Activated T-cell treated with anti-CD3 and anti-CD28 coated beads for 48 hours (primary cell): Measurements from ENCODE around the gene TUBB8B.
A peak's percentile ranks its signal among the peaks of the same experiment; 100 is the strongest.
"Not testable (repeated sequence)": the region's sequence is repeated elsewhere in the genome, so short reads cannot be mapped to it uniquely, and the experiment has no call there.

ENCODE experiments used
- DNase-seq: peaks from one replicate; pipeline ENCODE4 v3.0.0-alpha.2; 2020; ENCODE audit warnings: low read depth

The TUBB8B gene

DNA sequence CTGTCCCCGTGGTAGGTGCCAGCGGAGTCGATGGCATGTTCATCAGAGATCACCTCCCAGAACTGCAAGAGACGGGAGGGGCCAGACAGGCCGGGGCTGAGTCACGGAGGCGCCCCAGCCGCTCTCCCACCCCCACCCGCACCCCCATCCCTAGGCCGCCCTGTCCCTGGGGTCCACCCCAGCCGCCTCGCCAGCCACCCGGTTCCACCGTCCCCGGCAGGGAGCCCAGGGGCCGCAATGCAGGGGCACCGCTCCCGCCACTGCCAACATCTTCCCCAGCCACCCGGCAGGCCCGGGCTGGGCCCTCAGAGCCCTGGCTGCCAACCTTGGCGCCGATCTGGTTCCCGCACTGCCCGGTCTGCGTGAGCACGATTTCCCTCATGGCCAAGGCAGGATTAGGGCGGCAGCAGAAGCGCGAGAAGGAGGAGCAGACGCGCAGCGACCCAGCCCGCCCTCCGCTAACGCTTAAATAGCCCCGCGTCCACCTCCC, at the start of gene TUBB8B:
Gene TUBB8B (minus strand): TSS at position 440 of the 490 bp plus-strand sequence. CDS start 58 bp downstream, at position 382.
- DNase-seq, result not testable (repeated sequence)

DNA sequence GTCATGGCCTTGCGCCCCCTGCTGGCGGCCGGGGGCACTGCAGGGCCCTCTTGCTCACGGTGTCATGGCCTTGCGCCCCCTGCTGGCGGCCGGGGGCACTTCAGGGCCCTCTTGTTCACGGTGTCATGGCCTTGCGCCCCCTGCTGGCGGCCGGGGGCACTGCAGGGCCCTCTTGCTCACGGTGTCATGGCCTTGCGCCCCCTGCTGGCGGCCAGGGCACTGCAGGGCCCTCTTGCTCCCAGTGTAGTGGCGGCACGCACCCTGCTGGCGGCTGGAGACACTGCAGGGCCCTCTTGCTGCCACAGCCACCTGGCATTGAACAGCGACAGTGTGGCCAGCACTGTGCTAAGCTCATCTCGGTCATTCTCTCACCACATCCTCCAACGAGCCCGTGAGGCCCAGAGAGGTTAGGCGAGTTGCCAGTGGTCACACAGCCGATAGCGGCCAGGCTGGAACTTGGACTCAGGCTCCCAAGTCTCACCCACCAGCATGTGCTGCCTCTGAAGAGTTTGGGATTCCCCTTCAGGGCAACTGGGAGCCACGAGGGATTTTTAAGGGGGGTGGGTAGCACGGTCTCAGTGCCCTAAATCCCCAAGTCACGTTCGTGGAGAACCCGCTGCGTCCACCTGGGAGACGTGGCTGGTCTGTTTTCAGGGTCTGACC, 48.0 kb upstream of the TUBB8B start:
- DNase-seq, result peak; percentile 61

DNA sequence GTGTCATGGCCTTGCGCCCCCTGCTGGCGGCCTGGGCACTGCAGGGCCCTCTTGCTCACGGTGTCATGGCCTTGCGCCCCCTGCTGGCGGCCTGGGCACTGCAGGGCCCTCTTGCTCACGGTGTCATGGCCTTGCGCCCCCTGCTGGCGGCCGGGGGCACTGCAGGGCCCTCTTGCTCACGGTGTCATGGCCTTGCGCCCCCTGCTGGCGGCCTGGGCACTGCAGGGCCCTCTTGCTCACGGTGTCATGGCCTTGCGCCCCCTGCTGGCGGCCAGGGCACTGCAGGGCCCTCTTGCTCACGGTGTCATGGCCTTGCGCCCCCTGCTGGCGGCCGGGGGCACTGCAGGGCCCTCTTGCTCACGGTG, 47.3 kb upstream of the TUBB8B start:
- DNase-seq, result not testable (repeated sequence)

DNA sequence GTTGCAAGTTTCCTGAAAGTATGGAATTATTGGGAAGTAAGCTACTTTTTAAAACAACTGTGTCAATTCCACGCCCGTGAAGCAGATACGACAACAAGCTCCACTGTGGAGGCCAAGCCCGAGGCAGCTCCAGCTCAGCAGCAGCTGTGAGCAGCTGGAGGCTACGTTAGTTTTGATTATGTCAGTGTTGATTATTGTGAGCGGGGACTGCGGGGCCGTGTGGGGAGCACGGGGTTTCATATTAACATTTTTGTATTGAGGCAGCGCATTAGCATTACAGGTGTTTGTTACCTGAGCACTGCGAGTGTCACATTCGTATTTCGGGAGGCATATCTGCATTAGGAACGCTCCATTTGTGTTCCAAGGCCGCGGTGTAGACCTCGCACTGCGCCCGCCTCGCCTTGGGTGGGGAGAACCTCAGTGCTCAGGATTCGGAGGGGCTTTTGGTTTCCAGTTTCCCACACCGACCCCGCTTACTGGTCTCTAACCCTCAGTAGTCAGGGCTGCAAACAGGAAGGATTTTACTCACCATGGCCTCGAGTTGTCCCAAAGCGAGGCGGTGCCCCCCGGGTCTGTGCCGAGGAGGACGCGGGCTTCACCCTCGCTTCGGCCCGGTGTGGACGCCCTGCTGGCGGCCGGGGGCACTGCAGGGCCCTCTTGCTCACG, 46.8 kb upstream of the TUBB8B start:
- DNase-seq, result not testable (repeated sequence)

DNA sequence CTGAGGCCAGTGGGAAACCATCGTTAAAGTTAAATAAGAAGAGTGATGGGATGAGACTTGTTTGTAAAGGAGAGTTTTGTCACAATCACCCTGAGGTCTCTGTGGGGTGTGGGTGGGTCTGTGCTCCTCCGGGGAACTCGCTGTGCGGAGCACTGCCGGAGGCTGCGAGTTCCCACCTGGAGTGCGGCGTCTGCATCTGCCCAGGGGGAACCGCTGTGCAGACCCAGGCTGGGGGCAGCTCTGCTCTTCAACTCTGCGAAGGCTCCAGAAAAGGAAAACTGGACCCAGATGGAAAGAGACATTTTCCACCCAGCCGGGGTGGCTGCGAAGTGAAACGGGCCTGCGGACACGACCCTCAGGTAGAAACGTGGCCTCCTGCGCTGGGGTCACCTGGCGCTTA, 46.2 kb upstream of the TUBB8B start:
- not testable (repeated sequence) for DNase-seq

DNA sequence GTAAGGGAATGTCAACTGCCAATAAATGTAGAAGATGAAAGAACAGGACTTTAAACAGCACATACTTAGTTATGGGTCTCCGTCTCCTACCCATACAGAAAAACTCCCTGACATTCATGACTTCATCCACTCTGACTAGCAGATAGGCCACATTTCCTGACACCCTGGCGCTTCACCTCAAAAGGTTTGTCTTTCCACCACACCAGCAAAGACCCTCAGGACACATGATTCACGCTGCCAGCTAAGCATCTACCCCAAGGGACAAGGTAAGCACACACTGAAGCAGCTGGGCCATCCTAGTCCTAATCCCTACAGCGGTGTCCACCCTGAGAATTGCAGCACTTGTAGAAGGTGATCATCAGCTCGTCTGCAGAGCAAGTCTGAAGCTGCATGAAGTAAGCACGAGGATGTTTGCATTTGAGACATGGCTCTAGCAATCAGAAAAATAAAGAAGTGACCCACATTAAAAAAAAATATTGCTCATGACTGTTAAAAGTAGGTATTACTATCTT, 44.5 kb upstream of the TUBB8B start:
- not testable (repeated sequence) for DNase-seq

DNA sequence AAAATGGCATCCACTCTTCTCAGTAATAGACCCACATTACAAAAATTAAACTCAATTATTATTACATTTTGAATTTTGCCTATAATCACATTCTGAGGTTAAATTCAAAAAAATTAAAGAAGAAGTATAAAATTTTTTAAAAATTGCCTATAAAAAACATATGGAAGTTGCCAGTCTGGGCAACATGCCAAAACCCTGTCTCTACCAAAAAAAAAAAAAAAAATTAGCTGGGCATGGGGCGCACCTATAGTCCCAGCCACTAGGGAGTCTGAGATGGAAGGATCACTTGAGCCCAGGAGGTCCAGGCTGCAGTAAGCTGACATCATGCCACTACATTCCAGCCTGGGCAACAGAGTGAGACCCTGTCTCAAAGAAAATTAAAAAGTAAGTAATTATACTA, 42.1 kb upstream of the TUBB8B start:
- DNase-seq, result not testable (repeated sequence)

DNA sequence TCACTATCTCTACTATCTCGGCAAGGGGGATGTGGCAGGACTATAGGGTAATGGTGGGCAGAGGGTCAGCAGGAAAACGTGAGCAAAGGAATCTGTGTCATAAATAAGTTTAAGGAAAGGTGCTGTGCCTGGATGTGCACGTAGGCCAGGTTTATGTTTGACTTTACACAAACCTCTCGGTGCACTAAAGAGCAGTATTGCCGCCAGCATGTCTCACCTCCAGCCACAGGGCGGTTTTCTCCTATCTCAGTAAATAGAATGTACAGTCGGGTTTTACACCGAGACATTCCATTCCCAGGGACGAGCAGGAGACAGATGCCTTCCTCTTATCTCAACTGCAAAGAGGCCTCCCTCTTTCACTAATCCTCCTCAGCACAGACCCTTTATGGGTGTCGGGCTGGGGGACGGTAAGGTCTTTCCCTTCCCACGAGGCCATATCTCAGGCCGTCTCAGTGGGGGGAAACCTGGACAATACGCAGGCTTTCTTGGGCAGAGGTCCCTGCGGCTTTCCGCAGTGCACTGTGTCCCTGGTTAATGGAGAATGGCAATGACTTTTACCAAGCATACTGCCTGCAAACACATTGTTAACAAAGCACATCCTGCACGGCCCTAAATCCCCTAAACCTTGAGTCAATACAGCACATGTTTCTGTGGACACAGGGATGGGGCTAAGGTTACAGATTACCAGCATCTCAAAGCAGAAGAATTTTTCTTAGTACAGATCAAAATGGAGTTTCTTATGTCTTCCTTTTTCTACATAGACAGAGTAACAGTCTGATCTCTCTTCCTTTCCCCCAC, 41.2 kb upstream of the TUBB8B start:
- not testable (repeated sequence) for DNase-seq

DNA sequence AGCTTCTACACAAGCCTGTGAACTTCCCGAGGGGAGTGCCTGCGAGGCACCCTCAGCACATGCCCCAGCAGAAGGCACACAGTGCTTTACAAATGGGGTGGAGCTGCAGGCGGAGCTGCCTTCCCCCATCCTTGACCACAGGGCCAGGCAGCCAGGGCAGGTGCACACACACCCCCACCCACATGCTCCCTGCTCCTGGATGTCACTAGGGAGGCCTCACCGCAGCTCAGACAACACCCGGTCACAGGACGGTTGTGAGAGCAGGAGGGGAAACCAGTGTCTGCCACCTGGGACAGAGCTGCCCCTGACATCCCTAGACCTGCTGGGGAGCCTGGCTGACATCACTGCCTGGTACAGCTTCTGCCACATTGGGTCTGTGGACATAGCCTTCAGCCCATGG, 39.7 kb upstream of the TUBB8B start:
- not testable (repeated sequence) for DNase-seq

DNA sequence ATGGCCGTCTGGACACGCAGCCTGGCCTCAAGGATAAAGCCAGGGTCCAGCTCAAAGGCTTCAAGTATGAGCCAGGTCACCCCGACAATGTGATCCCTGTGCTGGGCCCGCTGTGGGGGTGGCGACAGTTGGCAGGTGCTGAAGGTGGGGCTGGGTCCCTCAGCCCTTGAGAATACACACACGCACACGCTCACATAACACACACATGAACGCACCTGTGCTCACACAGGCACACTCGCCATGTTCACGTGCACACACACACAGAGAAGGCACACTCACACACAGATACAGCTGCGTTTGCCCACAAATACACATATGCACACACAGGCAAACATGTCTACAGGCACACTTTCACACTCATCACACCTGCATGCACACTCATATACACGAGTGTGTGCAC, 35.4 kb upstream of the TUBB8B start:
- not testable (repeated sequence) for DNase-seq

DNA sequence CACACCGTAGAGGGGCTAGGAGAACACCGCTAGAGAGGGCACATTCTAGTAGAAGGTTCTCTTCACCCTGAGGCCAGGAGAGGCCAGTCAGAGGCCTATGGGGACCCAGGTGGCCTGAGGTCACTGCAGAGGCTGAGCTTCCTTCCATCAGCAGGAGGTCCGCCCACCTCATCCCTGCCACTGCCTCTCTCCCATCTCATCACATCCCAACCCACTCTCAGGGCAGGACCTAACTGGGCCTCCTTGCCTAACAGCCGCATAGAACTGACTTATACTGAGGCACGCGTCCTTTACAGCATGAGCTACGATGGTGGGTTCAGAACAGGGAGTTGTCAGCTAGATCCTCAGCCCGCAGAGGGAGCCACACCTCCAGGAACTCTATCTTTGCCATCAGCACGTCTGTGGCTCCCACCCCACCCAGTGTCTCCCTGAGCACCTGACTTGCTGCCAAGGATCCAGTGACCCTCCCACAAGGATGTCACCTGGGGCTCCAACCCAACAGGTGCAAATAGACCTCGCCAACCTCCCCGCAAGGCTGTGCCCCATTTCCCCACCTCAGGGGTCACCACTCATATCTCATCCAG, 33.3 kb upstream of the TUBB8B start:
- DNase-seq, result not testable (repeated sequence)

DNA sequence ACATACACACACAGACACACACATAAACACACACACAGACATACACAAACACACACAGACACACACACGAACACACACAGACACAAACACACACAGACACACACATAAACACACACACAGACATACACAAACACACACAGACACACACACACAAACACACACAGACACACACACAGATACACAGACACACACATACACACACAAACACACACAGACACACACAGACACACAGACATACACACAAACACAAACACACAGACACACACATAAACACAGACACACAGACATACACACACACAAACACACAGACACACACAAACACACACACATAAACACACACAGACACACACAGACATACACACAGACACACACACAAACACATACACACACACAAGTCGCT, 31.5 kb upstream of the TUBB8B start:
- DNase-seq, result not testable (repeated sequence)

DNA sequence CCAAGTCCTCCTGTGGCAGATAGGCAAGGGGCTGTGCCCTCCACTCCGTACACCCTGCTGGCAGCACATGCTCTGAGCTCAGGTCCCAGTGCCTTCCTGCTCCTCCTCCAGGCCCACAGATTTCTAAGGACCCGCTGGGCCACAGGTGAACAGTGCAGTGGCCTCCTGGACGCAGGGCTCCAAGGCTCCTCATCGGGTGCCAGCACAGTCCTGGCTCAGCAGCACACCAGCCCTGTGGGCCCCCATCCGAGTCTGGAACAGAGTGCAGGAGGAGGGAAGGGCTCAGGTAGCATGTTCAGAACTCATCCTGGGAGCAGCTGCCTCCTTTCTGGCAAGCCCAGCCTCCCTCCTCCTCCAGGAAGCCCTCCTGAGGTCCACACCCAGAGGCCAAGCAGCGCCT, 30.8 kb upstream of the TUBB8B start:
- DNase-seq, result not testable (repeated sequence)

DNA sequence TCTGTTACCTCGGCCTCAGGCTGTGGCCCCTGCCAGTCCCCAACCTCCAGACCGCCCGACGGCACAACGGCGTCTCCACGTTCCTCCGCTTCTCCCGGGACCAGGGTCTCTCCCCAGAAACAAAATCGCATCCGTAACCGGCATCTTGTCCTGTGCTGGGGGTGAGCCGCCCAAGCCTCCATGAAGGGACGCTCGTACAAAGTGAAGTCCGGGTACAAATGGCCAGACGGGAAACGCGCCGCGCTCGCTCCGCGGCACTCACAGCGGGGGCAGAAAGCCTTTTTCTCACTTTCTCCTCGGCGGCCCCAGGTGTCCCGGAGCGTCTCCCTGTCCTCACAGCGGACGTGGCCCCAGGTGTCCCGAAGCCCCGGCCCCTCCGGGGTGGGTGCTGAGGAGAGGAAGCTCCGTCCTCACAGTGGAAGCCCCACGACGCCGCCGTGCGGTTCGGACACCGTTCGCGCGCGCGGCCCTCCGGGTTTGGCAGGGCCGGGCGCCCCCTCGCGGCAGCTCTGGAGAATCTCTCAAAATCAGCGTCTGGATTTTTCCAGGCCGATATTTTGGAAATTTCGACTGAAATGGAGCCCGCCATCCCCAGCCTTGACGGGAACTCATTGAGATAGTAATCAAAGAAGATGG, 26.2 kb upstream of the TUBB8B start:
- not testable (repeated sequence) for DNase-seq

DNA sequence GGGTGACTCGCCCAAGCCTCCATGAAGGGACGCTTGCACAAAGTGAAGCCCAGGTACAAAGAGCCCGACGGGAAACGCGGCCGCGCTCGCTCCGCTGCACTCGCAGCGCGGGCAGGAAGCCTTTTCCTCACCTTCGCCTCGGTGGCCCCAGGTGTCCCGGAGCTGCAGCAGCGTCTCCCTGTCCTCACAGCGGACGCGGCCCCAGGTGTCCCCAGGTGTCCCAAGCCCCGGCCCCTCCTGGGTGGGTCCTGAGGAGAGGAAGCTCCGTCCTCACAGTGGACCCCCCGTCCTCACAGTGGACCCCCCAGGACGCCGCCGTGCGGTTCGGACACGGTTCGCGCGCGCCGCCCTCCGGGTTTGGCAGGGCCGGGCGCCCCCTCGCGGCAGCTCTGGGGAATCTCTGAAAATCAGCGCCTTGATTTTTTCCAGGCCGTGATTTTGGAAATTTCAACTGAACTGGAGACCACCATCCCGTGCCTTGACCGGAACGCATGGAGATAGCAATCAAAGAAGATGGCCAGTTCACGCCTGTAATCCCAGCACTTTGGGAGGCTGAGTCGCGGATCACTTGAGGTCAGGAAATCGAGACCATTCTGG, 23.9 kb upstream of the TUBB8B start:
- DNase-seq, result not testable (repeated sequence)

DNA sequence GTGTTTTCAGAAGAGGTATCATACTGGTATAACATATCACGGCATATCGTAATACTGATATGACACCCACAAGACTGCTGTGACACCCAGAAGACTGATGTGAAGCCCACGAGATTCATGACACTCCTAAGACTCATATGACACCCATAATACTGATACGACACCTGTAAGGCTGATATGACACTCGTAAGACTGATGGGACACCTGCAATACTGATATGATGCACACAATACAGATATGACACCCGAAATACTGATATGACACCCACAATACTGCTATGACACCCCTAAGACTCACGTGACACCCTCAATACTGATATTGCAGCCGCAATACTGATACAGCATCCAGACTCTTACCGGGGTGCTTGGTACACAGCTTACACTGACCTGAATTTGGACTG, 18.3 kb upstream of the TUBB8B start:
- not testable (repeated sequence) for DNase-seq

DNA sequence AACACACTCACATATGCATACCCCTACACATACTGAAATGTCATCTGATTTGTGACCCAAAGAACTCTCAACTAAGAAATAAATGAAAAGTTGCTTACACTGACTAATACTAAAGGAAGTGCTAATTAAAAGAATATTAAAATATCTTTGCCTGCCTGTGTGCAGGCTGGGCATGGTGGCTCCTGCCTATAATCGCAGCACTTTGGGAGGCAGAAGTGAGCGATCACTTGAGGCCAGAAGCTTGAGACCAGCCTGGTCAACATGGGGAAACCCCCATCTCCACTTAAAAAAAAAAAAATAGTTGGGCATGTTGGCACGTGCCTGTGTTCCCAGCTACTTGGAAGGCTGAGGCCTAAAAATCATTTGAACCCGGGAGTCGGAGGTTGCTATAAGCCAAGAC, 14.9 kb upstream of the TUBB8B start:
- DNase-seq, result not testable (repeated sequence)

DNA sequence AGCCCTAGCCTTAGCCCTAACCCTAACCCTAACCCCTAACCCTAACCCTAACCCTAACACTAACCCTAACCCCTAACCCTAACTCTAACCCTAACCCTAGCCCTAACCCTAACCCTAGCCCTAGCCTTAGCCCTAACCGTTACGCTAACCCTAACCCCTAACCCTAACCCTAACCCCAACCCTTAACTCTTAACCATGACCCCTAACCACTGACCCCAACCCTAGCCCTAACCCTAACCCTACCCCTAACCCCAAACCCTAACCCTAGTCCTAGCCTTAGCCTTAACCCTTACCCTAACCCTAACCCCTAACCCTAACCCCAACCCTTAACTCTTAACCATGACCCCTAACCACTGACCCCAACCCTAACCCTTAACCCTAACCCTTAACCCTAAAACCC, 14.2 kb upstream of the TUBB8B start:
- not testable (repeated sequence) for DNase-seq

DNA sequence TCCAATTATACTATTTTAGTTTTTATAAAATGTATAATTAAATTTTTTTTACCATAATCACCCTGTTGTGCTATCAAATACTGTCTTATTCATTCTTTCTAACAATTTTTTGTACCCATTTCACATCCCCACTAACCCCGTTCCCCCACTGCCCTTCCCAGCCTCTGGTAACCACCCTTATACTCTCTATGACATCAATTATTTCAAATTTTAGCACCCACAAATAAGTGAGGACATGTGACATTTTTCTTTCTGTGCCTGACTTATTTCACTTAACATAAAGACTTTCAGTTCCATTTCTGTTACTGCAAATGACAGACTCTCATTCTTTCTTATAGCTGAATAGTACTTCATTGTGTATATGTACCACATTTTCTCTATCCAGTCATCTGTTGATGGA, 5.0 kb upstream of the TUBB8B start:
- not testable (repeated sequence) for DNase-seq

DNA sequence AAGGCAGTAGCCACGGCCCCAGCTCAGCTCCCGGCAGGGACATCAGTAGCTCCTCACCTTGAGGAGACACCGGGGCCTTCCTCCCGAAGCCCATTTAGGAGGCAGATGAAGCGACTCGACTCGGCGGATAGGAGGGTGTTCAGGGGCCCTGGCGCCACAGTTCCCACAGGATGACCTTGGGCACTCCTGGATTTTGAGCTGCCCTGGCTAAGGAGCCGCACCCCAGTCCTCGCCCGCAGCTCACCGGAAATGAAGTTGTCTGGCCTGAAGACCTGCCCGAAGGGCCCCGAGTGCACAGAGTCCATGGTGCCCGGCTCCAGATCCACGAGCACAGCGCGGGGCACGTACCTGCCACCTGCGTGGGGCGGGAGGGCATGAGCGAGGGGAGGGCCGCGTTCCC, 719 bp downstream of the TUBB8B start:
- not testable (repeated sequence) for DNase-seq

DNA sequence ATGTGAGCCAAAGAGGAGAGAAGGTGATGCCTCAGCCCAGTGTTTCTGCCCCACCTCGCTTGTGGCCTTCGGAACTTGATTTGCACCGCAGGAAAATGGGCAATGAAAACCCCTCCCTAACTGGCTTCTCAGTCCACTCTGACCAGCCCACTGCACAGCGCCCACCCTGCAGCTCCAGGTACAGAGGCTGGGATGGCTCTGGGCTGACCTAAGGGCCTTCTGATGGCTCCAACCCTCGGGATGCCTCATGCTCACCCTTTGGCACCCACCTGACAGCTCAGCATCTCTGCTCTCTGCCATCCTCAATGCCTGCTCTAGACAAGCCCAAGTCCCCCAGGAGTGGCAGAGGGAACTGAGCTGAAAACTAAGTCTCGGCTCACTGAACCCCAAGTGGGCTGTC, 36.2 kb downstream of the TUBB8B start:
- not testable (repeated sequence) for DNase-seq
